Ovary (tissue), 3 donors: ENCODE measurements around the gene MBD1.
A peak's percentile ranks its signal among the peaks of the same experiment; 100 is the strongest.

Experiments
- EP300 ChIP-seq: sonication (generic); formaldehyde crosslinking; IDR thresholded peaks from one replicate; pipeline ENCODE4 v1.6.1; 2017; ENCODE audit warnings: antibody characterized with exemption
- POLR2A ChIP-seq: fragments of 450-650 bp; IDR thresholded peaks from one replicate; pipeline ENCODE4 v1.6.1; 2017; ENCODE audit warnings: antibody characterized with exemption, mild to moderate bottlenecking, moderate library complexity
- TF ChIP-seq, protein P1 (sequence below), 3 donors: fragments of 450-650 bp in 2 of 3; fragments of 200-600 bp in 1 of 3; IDR thresholded peaks; one replicate each; pipeline versions ENCODE4 v1.5.1 to v1.8.0; 2016 to 2022; ENCODE audit warnings: antibody characterized with exemption in 3 of 3, mild to moderate bottlenecking in 1 of 3
- donor health status: DM: no; HTN: no; CAD: no.

DNA sequence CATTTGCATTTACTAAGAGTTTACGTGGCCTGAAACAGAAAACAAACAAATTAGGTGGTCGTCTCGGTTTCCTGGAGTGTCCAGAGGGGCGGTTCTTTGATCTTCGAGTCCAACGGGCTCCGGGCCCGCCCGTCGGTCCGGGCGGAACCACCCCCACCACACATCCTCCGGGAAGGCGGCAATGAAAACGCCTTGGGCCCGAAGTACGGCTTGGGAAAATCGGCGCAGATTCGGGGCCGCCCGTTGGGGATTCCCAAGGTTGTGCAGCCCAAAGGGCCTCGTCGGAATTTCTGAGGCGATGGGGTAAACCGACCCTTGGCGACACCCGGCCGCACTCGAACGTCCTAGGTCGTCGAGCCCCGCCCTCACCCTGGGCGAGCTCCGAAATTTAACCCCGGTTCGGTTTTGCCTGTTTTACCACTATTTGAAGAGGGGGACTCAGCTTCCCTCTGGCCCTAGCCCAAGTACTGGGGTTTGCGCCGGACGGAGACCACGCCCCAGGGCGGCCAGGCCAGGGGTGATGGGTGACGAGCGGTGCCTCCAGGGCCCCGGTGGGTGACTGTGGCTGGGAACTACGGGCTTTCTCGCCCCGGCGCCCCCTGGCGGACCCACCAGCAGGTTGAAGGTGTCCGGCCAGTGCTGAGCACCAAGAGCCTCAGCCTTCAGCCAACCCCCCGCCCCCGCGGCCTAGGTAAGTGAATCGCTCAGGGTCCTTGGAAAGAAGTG is 13.1 kb downstream of the MBD1 start:
- TF ChIP-seq, protein P1, sequence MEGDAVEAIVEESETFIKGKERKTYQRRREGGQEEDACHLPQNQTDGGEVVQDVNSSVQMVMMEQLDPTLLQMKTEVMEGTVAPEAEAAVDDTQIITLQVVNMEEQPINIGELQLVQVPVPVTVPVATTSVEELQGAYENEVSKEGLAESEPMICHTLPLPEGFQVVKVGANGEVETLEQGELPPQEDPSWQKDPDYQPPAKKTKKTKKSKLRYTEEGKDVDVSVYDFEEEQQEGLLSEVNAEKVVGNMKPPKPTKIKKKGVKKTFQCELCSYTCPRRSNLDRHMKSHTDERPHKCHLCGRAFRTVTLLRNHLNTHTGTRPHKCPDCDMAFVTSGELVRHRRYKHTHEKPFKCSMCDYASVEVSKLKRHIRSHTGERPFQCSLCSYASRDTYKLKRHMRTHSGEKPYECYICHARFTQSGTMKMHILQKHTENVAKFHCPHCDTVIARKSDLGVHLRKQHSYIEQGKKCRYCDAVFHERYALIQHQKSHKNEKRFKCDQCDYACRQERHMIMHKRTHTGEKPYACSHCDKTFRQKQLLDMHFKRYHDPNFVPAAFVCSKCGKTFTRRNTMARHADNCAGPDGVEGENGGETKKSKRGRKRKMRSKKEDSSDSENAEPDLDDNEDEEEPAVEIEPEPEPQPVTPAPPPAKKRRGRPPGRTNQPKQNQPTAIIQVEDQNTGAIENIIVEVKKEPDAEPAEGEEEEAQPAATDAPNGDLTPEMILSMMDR (IDR thresholded peaks at IDR 0.05): peak in 2 of 3 donors; percentile 42 to 45
- TF ChIP-seq EP300 (no peak), POLR2A (no peak)
